ENCODE data around the gene RAB3IL1.

Gene RAB3IL1

DNA sequence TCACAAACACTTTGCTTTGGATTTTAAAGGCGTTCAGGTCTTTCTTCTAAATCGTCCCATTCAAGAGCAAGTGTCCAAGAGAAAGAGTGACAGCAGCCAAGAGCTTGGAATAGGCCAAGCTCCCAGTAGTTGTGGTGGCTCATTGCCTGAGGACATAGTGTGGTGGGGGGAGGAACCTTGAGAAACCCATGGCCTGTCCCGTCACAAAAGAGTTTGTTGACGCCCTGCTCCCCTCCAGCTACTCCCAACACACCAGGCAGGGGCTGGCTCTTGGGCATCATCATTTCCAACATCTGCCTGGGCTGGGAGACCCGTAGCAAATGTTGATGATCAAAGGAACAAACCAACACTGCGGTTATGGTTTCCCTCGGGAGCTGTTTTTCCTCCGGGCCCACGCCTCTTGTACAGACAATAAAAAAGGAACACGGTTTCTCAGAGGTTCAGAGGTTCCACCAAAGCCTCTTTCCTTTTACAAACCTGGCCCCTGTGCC is 46.8 kb downstream of the RAB3IL1 start:
- 65 to 73% methylated on average over 8 of the region's 10 CpGs for WGBS, 2 experiments (ENCODE audit: insufficient coverage in 2 of 2)
- Histone ChIP-seq H3K4me1 (ENCODE audit: control insufficient read depth, insufficient read depth, low read length, poor library complexity, severe bottlenecking) (peaks cover 9% of the 10 kb centered on the region), H3K9me3 (ENCODE audit: control insufficient read depth, low read length) (no peaks in the 10 kb centered on the region), H3K27ac (ENCODE audit: low read depth, low read length, severe bottlenecking) (no peak overlapping the region), H3K4me3 (ENCODE audit: extremely low read depth, insufficient read depth, low read length, poor library complexity, severe bottlenecking) (no peak overlapping the region), H3K36me3 (ENCODE audit: control insufficient read depth, insufficient read depth, low read length) (peaks cover 17% of the 10 kb centered on the region)

DNA sequence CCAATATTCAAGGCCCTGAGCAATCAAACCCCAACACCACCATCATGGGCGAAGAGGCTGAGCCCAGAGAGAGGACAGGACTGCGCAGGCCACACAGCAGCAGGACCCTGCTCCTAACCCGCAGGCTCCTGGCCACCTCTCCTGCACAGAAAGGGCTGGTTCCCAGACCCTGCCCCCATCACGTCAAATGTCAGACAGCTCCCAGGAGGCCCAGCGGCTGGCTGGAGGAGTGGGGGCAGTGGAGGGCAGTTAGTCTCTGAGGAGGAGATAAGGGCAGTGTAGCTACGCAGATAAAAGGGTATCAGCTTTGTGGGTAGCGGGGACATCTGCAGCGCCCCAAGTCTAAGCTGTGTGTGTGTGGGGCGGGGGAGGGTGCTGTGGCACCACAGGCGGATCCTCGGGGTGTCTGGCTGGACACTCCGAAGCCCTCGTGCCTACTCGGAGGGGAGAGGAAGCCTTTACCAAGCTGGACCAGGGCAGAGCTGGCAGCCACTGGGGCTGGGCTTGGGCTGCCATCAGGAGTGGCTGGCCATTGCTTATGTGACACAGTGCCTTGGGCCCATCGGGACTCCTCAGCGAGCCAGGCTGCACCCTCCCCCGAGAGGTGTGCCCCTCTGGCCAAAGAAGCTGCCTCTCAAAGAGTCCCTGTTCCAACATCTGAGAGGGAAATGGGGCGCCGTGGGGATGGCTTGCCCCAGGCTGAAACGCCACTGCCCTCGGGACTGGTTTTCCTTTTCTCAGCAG is 47.5 kb downstream of the RAB3IL1 start:
- no peak overlapping the region for H3K4me3 ChIP-seq (ENCODE audit: extremely low read depth, insufficient read depth, low read length, poor library complexity, severe bottlenecking)
- H3K9me3 ChIP-seq (ENCODE audit: control insufficient read depth, low read length), result no peaks in the 10 kb centered on the region
- H3K27ac ChIP-seq (ENCODE audit: low read depth, low read length, severe bottlenecking), result peak overlapping the region; percentile 36
- H3K36me3 ChIP-seq (ENCODE audit: control insufficient read depth, insufficient read depth, low read length), result peaks cover 24% of the 10 kb centered on the region
- 89 to 90% methylated on average over 17 to 19 of the region's 21 CpGs for WGBS, 2 experiments (ENCODE audit: insufficient coverage in 2 of 2)
- peaks cover 9% of the 10 kb centered on the region for H3K4me1 ChIP-seq (ENCODE audit: control insufficient read depth, insufficient read depth, low read length, poor library complexity, severe bottlenecking)

DNA sequence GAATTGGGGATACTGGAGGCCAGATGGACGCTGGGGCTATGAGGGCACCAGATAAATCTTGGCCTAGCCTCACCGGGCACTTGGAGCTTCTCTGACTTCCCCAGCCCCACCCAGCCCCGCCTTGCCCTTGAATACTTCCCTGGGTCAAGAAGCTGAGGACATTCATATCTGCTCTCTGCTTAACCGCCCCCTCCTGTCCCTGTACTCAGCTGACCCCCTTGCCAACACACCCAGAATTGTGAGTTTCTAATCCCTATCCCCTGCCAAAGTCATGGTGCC is 48.0 kb downstream of the RAB3IL1 start:
- peak overlapping the region; percentile 36 for H3K27ac ChIP-seq (ENCODE audit: low read depth, low read length, severe bottlenecking)
- no peaks in the 10 kb centered on the region for H3K9me3 ChIP-seq (ENCODE audit: control insufficient read depth, low read length)
- peaks cover 29% of the 10 kb centered on the region for H3K36me3 ChIP-seq (ENCODE audit: control insufficient read depth, insufficient read depth, low read length)
- WGBS, 2 experiments (ENCODE audit: insufficient coverage in 2 of 2), result 98 to 100% methylated on average over 4 of the region's 4 CpGs
- peaks cover 9% of the 10 kb centered on the region for H3K4me1 ChIP-seq (ENCODE audit: control insufficient read depth, insufficient read depth, low read length, poor library complexity, severe bottlenecking)
- no peak overlapping the region for H3K4me3 ChIP-seq (ENCODE audit: extremely low read depth, insufficient read depth, low read length, poor library complexity, severe bottlenecking)

GRCh38 chr11:61868571-61869428 is 48.6 kb downstream of the RAB3IL1 start:
- H3K9me3 ChIP-seq (ENCODE audit: control insufficient read depth, low read length), result no peaks in the 10 kb centered on the region
- WGBS, 2 experiments (ENCODE audit: insufficient coverage in 2 of 2), result 90 to 94% methylated on average over 10 to 11 of the region's 14 CpGs
- H3K4me1 ChIP-seq (ENCODE audit: control insufficient read depth, insufficient read depth, low read length, poor library complexity, severe bottlenecking), result peaks cover 9% of the 10 kb centered on the region
- H3K4me3 ChIP-seq (ENCODE audit: extremely low read depth, insufficient read depth, low read length, poor library complexity, severe bottlenecking), result no peak overlapping the region
- H3K27ac ChIP-seq (ENCODE audit: low read depth, low read length, severe bottlenecking), result no peak overlapping the region
- H3K36me3 ChIP-seq (ENCODE audit: control insufficient read depth, insufficient read depth, low read length), result peaks cover 34% of the 10 kb centered on the region

DNA sequence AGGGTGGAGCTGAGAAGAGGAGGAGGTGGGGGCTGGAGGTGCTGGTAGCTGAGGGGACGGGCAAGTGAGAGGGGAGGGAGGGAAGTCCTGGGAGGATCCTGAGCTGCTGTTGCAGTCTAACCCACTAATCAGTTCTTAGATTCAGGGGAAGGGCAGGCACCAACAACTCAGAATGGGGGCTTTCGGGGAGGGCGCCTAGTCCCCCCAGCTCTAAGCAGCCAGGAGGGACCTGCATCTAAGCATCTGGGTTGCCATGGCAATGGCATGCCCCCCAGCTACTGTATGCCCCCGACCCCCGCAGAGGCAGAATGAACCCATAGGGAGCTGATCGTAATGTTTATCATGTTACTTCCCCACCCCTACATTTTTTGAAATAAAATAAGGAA is 50.4 kb downstream of the RAB3IL1 start:
- H3K36me3 ChIP-seq (ENCODE audit: control insufficient read depth, insufficient read depth, low read length), result peaks cover 52% of the 10 kb centered on the region
- H3K4me3 ChIP-seq (ENCODE audit: extremely low read depth, insufficient read depth, low read length, poor library complexity, severe bottlenecking), result no peak overlapping the region
- H3K9me3 ChIP-seq (ENCODE audit: control insufficient read depth, low read length), result no peaks in the 10 kb centered on the region
- peaks cover 9% of the 10 kb centered on the region for H3K4me1 ChIP-seq (ENCODE audit: control insufficient read depth, insufficient read depth, low read length, poor library complexity, severe bottlenecking)
- H3K27ac ChIP-seq (ENCODE audit: low read depth, low read length, severe bottlenecking), result no peak overlapping the region
- WGBS, 2 experiments (ENCODE audit: insufficient coverage in 2 of 2), result 100% methylated on average over 2 to 3 of the region's 6 CpGs

GRCh38 chr11:61866231-61866957 is 51.0 kb downstream of the RAB3IL1 start:
- H3K9me3 ChIP-seq (ENCODE audit: control insufficient read depth, low read length), result no peaks in the 10 kb centered on the region
- no peak overlapping the region for H3K4me3 ChIP-seq (ENCODE audit: extremely low read depth, insufficient read depth, low read length, poor library complexity, severe bottlenecking)
- H3K36me3 ChIP-seq (ENCODE audit: control insufficient read depth, insufficient read depth, low read length), result peaks cover 58% of the 10 kb centered on the region
- 94 to 97% methylated on average over 14 to 18 of the region's 18 CpGs for WGBS, 2 experiments (ENCODE audit: insufficient coverage in 2 of 2)
- H3K27ac ChIP-seq (ENCODE audit: low read depth, low read length, severe bottlenecking), result peak overlapping the region; percentile 36
- peaks cover 9% of the 10 kb centered on the region for H3K4me1 ChIP-seq (ENCODE audit: control insufficient read depth, insufficient read depth, low read length, poor library complexity, severe bottlenecking)

- Histone ChIP-seq H3K27ac (ENCODE audit: low read depth, low read length, severe bottlenecking) (no peak overlapping the region), H3K4me1 (ENCODE audit: control insufficient read depth, insufficient read depth, low read length, poor library complexity, severe bottlenecking) (peaks cover 6% of the 10 kb centered on the region), H3K9me3 (ENCODE audit: control insufficient read depth, low read length) (no peaks in the 10 kb centered on the region), H3K36me3 (ENCODE audit: control insufficient read depth, insufficient read depth, low read length) (peaks cover 71% of the 10 kb centered on the region), H3K4me3 (ENCODE audit: extremely low read depth, insufficient read depth, low read length, poor library complexity, severe bottlenecking) (no peak overlapping the region)
- 96 to 98% methylated on average over 12 to 16 of the region's 20 CpGs for WGBS, 2 experiments (ENCODE audit: insufficient coverage in 2 of 2)
Observed at GRCh38 chr11:61864814-61865775, 52.3 kb downstream of the RAB3IL1 start.

GRCh38 chr11:61863548-61864081 is 53.8 kb downstream of the RAB3IL1 start:
- H3K9me3 ChIP-seq (ENCODE audit: control insufficient read depth, low read length), result no peaks in the 10 kb centered on the region

DNA sequence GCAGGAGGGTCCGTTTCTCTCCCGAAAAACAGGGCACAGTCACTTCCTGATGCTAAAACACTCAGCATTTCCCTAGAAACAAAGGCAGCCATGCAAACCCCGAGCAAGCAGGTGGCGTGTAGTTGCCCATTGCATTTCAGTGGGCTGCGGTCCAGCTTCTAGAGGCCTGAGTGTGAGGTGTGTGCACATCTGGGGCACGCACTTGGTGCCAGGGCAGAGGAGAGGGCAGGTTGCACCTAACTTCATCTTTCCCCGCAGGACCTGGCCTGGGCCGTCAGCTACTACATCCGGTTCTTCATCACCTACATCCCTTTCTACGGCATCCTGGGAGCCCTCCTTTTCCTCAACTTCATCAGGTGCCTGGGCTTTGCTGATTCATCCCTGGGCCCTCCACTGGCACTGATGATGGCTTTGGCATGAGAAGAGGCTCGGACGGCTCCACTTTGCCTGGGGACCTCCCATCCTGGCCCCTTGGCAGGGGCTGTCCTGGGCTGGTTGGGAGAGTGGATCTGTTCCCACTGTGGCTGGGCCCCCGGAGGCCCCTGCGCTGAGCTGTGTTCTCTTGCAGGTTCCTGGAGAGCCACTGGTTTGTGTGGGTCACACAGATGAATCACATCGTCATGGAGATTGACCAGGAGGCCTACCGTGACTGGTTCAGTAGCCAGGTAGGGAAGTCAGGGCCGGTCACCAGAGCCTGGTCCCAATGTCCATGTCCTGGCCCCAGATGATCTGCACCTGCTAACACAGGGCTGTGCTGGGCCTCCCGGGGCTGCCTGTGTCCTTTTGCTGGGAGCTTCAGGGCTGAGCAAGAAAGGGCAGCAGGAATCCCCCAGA is 54.4 kb downstream of the RAB3IL1 start:
- no peak overlapping the region for H3K27ac ChIP-seq (ENCODE audit: low read depth, low read length, severe bottlenecking)
- no peak overlapping the region for H3K4me3 ChIP-seq (ENCODE audit: extremely low read depth, insufficient read depth, low read length, poor library complexity, severe bottlenecking)
- no peaks in the 10 kb centered on the region for H3K9me3 ChIP-seq (ENCODE audit: control insufficient read depth, low read length)
- peaks cover 92% of the 10 kb centered on the region for H3K36me3 ChIP-seq (ENCODE audit: control insufficient read depth, insufficient read depth, low read length)
- no peaks in the 10 kb centered on the region for H3K4me1 ChIP-seq (ENCODE audit: control insufficient read depth, insufficient read depth, low read length, poor library complexity, severe bottlenecking)
- 94 to 96% methylated on average over 13 to 15 of the region's 18 CpGs for WGBS, 2 experiments (ENCODE audit: insufficient coverage in 2 of 2)

More at GRCh38 chr11:61863548-61864081, 53.8 kb downstream of the RAB3IL1 start:
- Histone ChIP-seq H3K27ac (ENCODE audit: low read depth, low read length, severe bottlenecking) (no peak overlapping the region), H3K36me3 (ENCODE audit: control insufficient read depth, insufficient read depth, low read length) (peaks cover 85% of the 10 kb centered on the region), H3K4me1 (ENCODE audit: control insufficient read depth, insufficient read depth, low read length, poor library complexity, severe bottlenecking) (no peaks in the 10 kb centered on the region), H3K4me3 (ENCODE audit: extremely low read depth, insufficient read depth, low read length, poor library complexity, severe bottlenecking) (no peak overlapping the region)
- WGBS, 2 experiments (ENCODE audit: insufficient coverage in 2 of 2), result 95 to 97% methylated on average over 12 to 13 of the region's 13 CpGs
